NCI-H748 (cell line): ENCODE results near the gene KCNMA1.
A peak's percentile ranks its signal among the peaks of the same experiment; 100 is the strongest.

ENCODE experiments used
- DNase-seq: peaks from one replicate; lab custom pipeline; 2025; ENCODE audit not compliant: unreplicated experiment; lab: John Stamatoyannopoulos, UW

KCNMA1 gene

DNA sequence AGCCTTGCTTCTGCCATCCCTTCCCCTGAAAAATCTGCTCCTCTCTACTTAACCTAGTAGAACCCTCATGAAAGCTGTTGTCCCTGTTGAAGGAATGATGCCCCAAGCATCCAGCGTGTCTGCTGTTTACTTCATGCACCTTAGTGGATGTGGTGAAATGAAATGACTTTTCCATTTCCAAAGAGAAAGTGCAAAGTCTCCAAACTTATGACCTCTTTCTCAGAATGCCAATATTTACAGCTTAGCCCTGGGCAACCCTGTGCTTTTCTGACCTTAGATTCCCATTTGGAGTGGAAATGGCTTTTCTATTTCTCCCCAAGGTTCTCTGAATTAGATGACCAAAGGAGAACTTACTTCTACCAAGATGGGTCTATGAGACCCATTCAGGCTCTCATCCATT, 256.9 kb downstream of the KCNMA1 start:
- DNase-seq, result no peak

DNA sequence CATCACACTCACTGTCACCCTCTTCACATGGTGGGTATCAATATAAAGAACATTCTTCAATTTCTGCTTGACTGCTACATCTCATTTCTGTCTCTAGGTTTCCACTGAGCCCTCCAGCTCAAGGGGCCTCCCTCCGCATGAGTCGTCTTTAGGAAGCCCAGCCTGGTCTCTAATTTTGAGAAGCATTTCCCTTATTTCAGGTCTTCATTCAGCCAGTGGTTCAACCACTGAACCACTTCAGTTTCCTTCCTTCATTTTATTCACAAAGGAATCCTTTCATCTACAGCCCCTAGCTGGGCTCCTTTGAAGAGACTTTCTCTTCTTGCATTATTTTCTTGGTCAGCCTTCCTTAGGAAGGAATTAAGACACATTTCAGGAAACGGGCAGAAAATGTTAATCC, 257.4 kb downstream of the KCNMA1 start:
- DNase-seq, result no peak

- no peak for DNase-seq
Observed at GRCh38 chr10:77378366-77379349, 258.9 kb downstream of the KCNMA1 start.

DNA sequence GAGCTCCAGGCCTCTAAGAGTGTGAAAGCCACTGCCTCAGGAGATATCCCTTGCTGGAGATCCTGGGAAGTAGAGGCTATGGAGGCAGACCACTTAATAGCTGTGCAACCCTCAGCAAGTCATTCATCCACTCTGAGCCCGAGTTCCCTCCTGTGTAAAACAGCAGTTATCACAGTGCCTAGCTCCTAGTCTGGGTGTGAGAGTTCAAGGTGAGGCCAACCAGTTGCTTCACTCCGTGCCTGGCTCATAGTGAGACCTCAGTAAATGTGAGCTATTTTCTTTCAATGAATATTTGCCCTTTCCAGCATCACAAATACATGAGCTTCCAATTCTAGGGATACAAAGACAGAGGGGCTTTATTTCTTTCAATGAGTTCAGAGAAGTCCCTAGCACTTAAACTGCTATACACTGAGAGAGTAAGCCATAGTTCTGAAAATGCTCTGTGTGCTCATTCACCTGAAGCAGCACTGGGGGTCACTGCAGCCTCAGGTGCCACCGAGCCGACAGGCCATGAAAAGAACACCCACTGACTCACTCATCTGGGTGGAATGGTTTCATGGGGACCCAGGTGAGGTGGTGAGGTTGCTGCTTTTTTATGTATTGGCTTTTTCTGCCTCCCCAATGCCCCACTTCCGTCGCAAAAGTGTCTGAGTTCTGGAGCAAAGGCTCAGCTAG, 259.8 kb downstream of the KCNMA1 start:
- no peak for DNase-seq

- DNase-seq, result no peak
Observed at GRCh38 chr10:77377034-77377433, 260.6 kb downstream of the KCNMA1 start.

DNA sequence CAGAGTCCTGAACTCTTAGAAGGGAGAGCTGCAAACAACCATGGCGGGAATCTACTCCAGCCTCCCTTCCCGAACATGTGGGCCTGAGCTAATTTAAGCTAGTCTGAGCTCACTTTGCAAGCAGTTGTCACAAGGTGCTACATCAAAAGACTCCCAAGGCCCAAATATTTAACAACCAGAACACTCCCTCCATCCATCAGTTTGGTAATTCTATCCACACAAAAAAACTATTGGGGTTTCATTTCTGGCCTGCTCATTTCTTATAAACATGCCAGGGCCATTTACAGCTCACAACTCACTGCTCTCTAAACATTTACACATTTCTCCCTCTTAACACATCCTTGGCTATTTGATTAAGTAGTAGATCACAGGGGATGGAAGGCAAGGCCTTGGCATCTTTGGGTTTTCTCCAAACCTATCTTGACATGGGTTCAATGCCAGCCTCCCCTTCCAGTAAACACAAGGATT, 263.4 kb downstream of the KCNMA1 start:
- DNase-seq, result no peak

DNA sequence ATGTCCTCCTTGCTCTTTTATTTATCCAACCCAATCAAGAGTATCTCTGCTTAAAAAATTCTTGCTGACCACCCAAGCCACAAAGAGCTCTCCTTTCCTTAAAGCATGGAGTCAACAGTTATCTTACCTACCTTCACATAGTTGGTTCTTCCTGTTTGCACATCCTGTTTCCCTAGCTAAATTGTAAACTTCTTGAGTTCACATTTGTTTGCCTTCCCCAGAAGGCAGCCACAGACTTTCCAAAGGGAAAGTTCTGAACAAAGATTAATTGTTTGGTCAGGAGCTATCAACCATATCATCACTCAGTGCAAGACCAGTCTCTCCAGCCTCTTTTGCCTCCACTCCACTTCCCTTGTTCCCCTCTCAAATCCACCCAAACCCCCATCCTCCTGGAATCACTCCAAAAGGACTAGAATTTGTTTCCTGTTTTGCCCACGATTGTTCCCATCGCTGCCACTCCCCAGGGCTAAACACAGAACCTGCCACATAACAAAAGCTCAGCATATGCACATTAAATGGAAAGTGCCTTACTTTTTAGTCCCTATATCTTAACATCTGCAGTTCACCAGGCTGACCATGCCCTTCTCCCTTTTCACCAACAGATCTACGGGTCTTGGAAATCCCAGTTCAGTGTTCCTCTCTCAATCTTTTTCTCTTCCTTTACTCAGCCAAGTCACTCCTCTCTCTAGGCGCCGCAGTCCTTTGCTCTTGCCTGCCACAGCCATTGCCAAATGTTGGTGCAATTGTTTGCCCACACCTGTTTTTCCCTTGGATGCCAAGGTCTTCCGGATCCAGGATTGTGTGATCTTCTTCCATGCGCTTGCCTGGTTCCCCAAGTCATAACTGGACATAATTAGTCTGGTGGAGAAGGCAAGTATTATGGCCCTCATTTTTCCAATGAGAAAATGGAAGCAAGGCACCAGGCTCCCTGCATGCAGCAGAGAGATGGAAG, 265.5 kb downstream of the KCNMA1 start:
- DNase-seq, result peak; percentile 3

DNA sequence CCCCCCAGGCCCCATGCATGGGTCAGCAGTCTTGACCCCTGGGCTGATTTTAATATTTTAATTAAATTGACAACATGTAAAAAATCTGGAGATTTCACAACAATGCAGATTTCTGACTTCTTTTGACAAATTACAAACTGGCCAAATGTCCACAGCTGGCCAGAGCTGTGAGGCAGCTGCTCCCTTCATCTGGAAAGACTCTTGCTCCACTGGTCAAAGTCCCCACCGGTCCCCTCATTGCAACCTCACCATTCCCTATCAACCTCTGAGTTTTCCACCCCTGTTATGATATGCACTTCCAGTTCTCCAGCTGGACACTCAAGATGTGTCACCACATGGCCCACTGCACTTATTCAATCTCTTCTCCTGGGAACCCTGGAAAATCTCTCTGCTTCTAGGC, 266.2 kb downstream of the KCNMA1 start:
- no peak for DNase-seq

DNA sequence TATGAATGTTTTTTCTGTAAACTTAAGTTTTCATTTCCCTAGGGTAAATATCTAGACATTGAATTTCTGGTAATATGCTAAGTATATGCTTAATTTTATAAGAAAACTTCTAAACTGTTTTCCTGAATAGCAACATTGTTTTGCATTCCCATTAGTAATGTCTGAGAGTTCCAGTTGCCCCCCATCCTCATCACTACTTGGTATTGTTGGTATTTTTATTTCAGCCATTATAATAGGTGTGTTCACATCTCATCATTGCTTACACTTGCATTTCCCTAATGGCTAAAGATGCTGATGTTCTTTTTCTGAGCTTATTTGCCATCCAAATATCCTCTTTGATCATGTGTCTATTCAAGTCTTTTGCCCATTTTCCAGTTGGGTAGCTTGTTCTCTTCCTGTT, 269.6 kb downstream of the KCNMA1 start:
- no peak for DNase-seq

- no peak for DNase-seq
Observed at GRCh38 chr10:77363210-77363609, 274.4 kb downstream of the KCNMA1 start.

GRCh38 chr10:77361831-77362230, 275.8 kb downstream of the KCNMA1 start:
- no peak for DNase-seq

DNA sequence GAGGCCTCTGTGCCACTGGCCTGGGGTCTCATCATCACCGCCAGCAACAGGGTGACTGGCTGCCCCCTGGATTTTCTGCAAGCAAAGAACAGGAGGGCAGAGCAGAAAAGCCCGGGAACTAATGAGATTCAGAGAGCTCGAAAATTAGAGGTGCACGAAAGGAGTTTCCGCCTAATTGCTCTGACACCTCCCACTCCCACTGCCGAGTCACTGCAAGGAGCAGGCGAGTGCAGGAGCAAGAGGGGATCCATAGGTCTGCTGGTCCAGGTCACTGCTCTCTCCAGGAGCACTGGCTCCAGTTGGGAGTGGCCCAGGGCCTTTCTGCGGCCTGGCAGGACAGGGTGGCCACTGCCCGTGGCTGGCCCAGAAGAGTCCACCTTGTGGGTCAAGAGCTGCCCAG, 276.2 kb downstream of the KCNMA1 start:
- DNase-seq, result no peak

DNA sequence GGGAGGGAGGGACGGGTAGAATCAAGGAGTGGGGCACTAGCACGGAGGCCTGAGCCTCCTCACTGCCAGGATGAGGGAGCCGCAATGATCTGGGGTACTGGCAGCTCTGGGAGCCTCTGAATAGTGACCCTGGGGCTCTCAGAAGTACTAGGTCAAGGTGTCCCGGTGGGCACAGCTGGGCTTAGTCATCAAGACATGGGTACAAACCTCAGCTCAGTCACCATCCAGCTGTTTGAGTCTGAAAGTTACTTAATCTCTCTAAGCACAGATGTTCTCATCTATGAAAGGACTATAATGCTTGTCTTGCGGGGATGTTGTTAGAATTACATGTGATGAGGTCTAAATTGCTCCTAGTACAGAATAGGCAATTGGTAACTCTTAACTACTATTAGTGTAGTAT, 276.8 kb downstream of the KCNMA1 start:
- no peak for DNase-seq

- DNase-seq, result no peak
Observed at GRCh38 chr10:77359950-77360520, 277.6 kb downstream of the KCNMA1 start.

DNA sequence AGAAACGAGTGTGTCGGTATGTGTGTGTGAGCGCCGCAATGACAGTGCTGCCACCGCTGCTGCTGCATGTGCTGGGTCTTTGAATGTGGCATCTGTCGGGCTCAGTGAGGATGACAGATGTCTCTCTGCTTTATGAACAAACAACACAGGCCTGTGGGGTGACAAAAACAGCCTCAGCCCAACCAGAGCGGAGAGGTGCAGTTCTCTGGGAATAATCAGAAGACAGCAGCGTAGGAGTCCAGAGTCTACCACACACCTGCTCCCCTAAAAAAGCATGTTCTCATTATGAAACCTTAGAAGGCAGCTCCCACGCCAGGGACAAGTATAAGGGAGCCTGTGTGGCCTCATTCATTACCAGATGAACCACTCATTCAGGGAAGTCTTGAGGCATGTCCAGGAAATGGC, 278.3 kb downstream of the KCNMA1 start:
- DNase-seq, result no peak

DNA sequence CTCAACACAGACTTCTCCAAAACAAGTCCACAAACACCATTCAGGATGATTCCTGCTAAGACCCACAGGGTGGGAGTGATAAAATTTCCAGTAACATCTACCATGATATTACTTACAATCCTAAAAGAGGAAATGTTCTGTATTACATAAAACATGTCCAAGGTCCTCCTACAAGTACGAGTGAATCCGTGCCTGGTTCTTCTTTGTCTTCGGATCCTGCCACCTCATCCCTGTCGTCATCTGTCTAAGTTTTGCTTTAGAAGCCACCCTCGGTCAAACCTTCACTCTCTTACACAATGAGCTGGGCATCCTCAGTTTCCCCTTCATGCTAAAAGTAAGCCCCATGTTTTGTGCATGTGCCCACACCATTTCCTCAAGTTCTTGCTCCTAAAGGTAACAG, 279.0 kb downstream of the KCNMA1 start:
- no peak for DNase-seq

DNA sequence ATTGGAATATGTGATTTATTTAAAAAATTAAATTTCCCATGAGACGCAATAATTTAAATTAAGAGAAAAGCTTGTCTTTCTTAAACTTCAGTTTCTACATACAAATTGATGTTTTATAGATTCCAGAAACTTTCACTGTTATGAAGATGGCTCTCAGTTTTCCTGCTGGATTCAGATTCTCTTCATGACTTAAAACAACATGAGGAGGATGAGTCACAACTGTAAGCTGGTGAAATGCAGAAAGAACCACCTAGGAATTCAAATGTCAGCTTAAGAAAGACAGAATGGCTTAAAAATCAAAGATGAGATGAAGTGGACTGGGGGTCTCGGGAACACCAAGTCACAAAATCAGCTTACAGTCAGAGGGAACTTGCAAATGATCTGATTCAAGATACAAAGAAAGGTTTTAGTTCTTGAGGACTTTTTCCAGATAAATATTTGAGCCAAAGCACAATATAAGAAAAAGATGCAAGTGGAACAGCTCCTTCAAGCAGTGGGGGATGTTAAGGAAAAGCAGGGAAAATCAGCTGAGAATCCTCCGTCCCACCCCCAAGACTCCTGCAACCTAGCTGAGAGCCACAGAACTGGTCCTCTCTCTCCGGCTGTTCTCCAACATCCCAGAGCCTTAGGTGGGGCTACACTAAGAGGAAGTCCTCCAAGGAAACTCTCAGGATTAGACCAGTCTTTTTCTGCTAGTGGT, 279.8 kb downstream of the KCNMA1 start:
- no peak for DNase-seq

DNA sequence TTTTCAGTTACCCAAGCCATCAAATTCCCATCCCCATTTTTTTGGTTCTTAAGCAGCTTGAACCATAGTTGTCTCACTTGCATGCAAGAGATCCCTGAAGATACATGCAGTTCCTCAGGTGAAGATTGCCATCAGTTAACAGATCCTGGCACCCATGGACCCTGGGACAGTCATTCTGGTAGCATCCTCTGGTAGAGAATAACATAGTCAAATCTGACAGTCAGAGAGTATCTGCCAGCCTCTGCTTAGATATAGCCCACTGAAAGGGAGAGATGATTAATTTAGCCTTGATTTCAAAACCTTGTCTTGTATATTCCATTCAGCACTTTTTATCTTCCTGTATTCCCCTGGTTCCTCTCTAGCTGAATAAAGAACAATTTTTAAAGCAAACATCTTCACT, 280.4 kb downstream of the KCNMA1 start:
- DNase-seq, result no peak

- DNase-seq, result no peak
Observed at GRCh38 chr10:77355844-77356243, 281.8 kb downstream of the KCNMA1 start.

DNA sequence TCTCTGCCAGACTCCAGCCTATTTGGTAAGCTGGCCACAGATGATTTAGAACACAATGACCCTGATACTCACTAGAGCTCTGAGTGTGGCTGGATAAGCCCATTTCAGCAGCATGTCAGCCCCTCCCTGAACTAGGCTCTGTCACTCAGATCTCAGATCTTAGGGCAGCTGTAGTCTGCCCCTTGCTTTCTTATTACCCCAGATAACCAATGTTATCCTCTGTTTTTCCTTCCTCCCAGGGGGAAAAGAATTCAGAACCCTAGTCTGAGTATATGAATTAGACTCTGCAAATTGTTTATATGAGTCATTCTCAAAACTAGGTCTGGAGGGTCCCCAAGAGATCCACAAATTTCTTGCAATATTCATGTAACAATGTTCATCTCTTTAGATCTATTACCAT, 286.2 kb downstream of the KCNMA1 start:
- DNase-seq, result no peak
